Activated T-cell treated with anti-CD3 and anti-CD28 coated beads, Interleukin-2, amount 50 U/mL, for 1 hour (primary cell): ENCODE results near the gene PACRG.

Source experiments
- DNase-seq: peaks from one replicate; pipeline ENCODE4 v3.0.0-alpha.2; 2020

Gene PACRG

DNA sequence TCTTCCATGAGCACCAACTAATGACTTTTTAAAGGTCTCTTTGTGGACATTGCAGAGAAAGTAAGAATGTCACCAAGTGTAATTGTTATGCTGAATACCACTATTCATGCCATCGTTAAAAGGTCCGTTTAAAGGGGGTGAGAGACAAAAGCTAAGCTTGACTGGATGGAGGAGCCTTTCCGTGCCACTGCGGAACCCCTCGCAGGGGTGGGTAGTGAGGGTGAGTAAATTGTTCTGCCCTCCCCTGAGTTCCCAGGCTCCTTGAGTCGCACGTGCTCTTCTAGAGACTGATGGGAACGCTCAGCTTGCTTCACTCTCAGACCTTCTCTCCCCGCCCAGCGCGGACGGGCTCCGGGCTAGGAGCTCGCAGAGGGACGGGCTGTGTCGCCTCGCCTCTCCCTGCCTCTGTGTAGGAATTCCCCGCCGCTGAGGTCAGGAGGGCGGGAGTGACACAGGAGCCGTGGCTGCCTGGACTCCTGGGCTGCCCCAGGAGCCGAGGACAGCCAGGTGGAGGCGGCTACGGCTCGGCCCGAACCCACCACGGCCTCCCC, 371.9 kb downstream of the PACRG start:
- no peak for DNase-seq

GRCh38 chr6:163100259-163100658, 372.5 kb downstream of the PACRG start:
- no peak for DNase-seq

DNA sequence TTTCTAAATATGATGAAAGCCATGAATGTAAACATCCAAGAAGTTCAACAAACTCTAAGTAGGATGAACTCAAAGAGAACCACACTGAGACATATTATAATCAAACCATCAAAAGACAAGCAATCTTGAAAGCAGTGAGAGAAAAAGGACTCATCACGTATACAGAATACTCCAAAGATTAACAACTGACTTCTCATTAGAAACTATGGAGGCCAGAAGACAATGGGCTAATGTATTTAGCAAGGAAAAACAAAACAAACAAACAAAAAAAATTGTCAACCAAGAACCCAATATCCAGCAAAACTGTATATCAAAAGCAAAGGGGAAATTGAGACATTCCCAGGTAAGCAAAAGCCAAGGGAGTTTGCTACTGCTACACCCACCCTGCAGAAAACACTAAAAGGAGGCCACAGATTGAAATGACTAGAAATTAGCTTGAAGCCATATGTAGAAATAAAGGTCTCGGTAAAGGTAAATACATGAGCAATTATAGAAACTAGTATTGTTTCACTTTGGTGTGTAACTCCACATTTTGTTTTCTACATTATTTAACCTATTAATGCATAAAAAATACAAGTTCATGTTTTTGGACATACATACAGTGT, 385.7 kb downstream of the PACRG start:
- no peak for DNase-seq

- DNase-seq: no peak
Observed at GRCh38 chr6:163118941-163119340, 391.2 kb downstream of the PACRG start.

GRCh38 chr6:163120223-163120622, 392.4 kb downstream of the PACRG start:
- DNase-seq: no peak

GRCh38 chr6:163121270-163121669, 393.5 kb downstream of the PACRG start:
- DNase-seq: no peak

- no peak for DNase-seq
Observed at GRCh38 chr6:163122365-163122764, 394.6 kb downstream of the PACRG start.

DNA sequence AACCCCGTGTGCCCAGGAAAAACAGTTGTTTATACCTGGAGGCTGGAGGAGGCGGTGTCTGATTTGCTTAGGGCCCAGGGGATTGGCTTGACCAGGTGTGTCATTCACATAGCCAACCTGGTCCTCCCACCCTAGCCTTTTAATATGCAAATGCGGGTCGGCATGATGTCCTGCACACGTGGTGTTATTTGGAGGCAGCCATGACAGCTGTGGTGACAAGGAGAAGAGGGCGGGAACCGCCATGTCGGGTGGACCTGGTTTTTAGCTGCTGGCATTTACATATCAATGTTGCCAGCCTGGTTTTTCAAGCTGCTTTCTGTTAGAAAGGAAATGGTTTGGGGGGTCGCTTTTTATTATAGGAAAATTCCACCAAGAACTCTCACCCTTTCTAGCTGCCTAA, 395.3 kb downstream of the PACRG start:
- DNase-seq: no peak

DNA sequence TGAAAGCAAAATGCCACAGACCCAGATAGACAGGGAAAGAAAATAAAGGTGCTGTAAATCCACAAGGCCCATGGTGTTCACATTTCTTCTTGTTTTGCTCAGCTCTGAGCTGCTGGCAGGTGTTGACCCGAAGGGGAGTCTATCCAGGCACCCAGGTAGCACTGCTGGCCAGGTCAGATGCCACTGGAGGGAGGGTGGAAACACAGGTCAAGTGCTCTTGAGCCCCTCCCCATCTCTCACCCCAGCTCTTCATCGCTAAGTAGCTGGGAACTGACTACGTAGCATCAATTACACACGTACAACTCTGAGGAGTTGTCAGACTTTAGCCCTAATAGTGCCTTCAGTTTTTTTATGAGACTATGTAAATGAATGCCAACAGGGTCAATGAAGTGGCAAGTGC, 399.0 kb downstream of the PACRG start:
- no peak for DNase-seq

- no peak for DNase-seq
Observed at GRCh38 chr6:163127587-163127986, 399.8 kb downstream of the PACRG start.

DNA sequence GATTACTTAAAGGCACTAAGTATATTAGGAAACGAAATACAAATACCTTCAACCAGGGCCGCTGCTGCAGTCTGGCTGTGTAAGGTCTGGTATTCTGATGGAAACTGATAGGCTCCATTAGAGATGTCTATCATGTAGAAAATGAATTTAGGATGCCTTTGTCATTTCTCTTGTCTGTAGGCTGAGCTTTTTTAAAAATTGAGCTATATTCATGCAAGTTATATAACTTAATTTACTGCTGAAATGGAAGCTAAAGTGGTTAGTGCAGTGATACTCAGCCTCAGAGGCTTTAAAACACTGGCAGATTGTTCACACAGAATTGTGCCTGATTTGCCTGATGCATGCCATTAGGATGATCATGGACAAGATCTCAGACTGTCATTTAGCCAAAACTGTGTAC, 400.6 kb downstream of the PACRG start:
- no peak for DNase-seq

- DNase-seq: no peak
Observed at GRCh38 chr6:163132050-163132750, 404.4 kb downstream of the PACRG start.

- DNase-seq: no peak
Observed at GRCh38 chr6:163133017-163133416, 405.2 kb downstream of the PACRG start.

- DNase-seq: no peak
Observed at GRCh38 chr6:163133691-163134090, 405.9 kb downstream of the PACRG start.

GRCh38 chr6:163136681-163137397, 409.1 kb downstream of the PACRG start:
- no peak for DNase-seq

DNA sequence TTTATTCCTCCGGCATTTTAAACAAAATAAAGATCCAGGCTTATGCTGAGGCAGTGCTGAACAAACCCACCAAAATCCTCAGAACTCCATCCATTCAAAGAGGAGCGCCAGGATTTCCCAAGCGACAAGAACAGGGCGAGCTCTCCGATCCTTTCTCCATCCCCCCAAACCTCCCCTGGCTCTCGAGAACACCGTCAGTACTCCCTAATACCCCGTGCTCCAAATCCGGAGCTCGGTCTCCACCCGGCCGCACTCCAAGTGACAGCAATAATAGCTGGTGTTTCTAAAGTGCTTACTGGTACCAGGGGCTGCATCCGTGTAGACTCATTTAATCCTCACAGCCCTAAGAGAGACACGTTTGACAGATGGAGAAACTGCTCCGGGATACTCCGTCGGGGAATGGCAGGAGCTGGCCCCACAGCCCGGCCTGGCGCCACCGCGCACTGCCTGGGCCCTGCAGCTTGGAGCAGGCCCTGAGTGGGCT, 409.7 kb downstream of the PACRG start:
- no peak for DNase-seq

DNA sequence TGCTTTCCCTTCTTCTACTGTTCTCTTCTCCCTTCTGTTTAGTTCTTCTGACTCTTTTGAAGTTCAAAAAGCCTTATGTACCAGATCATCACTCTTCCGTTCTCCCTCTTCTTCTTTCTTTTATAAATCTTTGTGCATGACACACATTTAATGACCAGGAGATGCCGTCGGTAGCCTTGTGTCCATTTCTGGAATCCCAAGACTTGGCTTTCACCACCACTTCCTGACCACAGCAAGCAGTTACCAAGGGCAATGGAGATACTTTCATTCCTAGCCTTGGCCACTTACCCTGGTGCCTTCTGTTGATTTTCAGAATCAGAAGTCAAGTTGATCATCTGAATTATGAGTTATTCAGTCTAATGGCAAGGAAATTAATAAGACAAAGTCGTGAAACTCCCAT, 418.3 kb downstream of the PACRG start:
- no peak for DNase-seq

GRCh38 chr6:163147994-163148393, 420.2 kb downstream of the PACRG start:
- no peak for DNase-seq

DNA sequence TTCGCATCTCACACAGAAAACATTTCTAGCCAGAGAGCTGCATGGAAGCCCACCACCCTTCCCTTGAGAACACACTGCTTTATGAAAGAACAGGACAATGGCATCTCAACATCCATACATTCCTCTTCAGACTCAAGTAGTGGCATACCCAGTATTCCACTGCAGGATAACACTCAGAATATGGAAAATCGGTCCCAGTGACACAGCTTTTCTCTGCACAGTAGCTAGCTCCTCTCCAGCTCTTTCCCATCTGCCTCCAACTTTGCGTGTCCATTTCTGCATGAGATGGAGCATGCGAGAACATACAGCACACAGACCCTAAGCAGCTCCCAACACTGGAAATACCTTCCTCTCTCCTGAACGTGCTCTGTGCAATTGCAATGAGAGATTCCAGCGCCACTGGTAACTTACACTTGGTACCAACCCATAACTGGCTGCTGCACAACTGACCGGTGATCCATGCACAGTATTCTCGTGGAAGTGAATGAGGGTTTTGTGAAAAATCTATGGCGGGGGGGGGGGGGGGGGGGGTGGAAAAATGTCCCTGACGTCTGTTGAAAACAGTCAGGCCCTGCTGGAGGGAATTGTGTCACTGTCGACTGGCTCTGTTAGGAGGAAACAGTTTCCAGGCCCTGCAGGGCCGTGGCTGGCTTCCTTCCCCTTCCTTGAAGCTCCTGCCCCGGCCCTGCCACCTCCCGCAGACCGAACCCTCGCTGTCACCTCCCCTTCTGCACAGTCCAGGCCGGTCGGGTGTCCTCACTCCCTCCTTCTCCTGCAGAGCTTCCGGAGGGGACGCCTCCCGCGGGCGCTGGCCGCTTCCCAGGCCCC, 420.9 kb downstream of the PACRG start:
- no peak for DNase-seq

DNA sequence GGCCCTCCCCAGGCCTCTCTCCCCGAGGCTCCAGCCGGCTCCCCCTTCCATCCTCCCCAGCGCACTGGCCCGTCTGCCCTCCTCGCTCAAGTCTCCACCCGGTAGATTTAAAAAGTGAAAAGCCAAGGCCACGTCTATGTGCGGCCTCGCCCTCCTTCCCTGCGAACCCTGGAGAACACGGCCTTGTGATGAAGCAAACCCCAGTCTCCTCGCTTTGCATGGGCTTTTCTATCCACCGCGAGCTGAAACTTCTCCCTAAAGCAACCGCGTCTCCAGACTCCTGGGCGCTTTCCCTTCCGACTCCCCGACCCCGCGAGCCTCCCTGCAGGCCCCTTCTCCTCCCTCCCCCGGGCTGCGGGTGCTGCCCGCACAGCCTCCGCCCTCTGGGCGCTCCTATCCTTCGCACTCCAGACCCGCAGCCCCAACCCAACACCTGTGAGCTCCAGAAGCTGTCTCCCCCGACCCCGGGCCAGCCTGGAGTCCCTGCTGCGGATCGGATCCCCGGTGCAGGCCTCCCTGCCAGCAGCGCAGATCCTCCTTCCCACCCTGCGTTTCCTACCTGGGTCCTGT, 421.6 kb downstream of the PACRG start:
- no peak for DNase-seq

- DNase-seq: no peak
Observed at GRCh38 chr6:163151212-163151611, 423.4 kb downstream of the PACRG start.

- DNase-seq: no peak
Observed at GRCh38 chr6:163152701-163153100, 424.9 kb downstream of the PACRG start.

DNA sequence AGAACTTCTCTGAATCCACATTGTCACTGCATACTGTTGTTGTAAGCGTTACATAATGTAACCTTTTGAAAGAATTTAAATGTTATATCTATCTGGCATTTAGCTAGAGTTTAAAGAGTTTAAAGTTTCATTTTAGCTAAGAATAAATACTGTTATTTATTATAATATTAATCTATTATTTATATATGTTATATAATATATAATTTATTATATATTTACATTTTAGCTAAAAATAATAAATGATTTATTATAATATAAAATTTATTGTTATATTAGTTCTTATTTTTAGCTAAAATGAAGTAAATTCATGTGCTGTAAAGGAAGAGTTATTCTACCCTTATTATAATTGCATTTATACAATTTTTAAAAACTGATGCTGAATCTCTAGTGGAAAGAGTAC, 431.3 kb downstream of the PACRG start:
- no peak for DNase-seq
